Left colon (tissue), 2 donors: ENCODE data around the gene SNX15. TPM values are rescaled to one million over a fixed set of nuclear protein-coding genes. Genes with fewer than 3 reads are reported as not detected.

Source experiments
- ATAC-seq: fragments of 200-7000 bp; cut with Tn5 transposase; one replicate; pipeline ENCODE4 v1.9.1; 2020; ENCODE audit warnings: mild to moderate bottlenecking, moderate library complexity
- DNase-seq, 2 donors: peaks; one replicate each; pipeline ENCODE4 v3.0.0-alpha.2; 2020
- intact Hi-C, 2 donors: fragments of 100-400 bp; cut with DNase I in 1 of 2; cut with micrococcal nuclease in 1 of 2; formaldehyde crosslinking; loops; one replicate each; pipeline versions ENCODE4 v1.11.2 to v1.14.0; 2022; cut with DNase I, micrococcal nuclease
- total RNA-seq, 2 donors: library from RNA; stranded (reverse); fragmentation: NEBNext Ultra II Directional; extraction: Animal tissue kit (Norgen Biotek cat#: 25700); gene quantifications; one replicate each; pipeline ENCODE4 v1.2.1, GENCODE V29; 2021
- donor health status: DM: no; HTN: no; CAD: no.
- donor health status: DM: yes; HTN: yes; CAD: no.

SNX15 gene
- total RNA-seq, 2 donors from 2014 or later: 38.9 to 41.4 TPM

DNA sequence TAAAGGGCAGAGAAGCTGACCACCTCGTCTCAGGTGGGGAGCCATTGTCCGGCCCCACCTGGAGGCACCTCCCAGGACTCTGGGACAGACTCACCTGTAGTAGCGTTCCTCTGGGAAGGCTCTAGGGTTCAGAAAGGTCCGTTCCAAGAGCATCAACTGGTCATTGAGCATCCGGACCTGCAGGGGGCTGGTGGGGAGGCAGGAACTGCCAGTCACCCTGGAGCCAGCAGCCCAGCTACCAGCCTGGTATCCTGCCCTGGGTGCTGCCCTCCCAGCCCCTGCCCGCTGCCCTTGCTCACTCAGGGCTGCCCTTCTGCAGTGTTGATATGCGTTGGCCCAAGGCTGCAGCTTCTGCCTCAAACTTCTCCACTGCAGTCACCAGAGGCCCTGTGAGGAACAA is 18.5 kb downstream of the SNX15 start:
- DNase-seq (no peak), ATAC-seq (no peak)
- intact Hi-C loops: no loop called here

DNA sequence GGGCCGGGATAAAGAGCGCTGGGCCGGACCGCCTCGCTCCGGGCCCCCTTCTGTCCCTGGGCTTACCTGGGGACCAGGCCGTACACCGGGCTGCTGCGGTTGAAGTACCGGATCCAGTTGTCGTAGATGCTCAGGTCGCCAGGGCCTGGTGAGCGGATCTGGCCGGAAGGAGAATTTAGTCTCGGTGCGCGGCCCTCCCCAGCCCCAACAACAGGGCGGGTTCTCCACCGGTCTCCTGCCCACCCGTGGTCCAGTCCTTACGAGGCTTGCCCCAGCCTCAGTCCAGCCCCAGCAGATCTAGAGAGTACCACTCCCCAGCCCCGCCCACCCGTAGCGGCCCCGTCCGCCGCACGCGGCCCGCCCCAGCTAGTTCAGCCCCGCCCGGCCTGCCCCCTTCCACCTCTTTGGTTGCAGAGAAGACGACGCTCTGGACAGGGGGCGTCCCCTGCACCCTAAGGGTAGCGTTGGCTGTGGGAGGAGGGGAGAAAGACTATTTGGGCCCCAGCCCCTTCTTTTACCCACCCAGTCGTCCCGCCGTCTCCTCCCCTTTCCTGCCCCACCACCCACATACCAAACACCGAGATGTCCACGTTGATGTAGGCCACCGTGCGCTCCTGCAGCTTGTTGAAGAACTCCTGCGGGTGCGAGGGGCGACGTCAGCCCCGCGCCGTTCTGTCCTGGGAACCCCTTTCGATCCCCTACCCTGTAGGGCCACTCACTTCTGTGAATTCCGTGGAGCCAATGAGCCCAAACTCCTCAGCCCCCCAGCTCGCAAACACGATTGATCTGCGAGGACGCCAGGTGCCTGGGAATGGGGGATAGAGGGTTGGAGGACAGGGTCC is 20.6 kb downstream of the SNX15 start:
- ATAC-seq: peak; percentile 19
- intact Hi-C loops: no loop called here
- peak in 1 of 2 donors; percentile 40 for DNase-seq

DNA sequence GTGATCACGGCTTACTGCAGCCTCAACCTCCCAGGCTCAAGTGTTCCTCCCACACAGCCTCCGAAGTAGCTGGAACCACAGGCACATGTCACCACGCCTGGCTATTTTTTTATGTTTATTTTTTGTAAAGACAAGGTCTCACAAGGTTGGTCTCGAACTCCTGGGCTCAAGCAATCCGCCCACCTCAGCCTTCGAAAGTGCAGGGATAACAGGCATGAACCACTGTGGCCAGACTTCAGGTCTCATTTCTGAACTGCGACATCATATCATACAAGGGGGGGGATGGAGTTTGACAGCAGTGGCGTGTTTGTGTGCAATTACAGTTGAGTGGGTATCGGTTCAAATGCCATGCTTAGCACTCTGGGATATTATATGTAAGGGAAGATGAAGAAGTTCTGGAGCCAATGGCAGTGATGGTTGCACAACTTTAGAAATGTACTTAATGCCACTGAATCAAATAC is 24.2 kb downstream of the SNX15 start:
- intact Hi-C loops: no loop called here
- ATAC-seq (no peak), DNase-seq (no peak)

DNA sequence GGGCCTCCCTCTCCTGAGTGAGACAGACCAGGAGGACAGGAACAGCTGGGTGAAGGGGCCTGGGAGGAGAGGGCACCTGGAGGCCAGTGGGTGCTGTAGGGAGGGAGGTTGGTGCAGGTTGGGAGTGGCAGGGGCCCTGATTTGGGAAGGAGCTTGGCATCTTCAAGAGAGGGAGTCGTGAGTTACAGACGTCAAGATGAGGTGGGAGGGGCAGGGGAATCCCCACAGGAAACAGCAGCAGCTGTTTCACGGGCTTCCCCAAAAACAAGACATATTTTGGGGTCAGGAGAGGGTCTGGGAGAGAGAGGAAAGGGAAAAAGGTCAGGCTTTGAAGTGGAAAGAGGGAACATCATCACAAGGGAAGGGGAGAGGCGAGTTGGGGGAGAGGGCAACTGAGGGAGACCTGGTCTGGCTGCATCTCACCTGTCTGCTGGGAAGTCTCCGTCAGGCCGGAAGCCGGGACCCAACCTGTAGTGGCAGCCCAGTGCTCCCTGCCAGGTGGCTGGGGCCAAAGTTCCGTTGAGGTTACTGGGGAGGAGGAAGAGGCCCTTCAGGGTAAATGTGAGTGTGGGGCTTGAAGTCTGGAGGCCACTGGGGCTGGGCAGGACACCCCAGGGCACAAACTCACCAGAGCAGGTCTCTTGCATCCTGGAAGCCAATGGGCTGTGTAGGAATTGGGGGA is 26.7 kb downstream of the SNX15 start:
- no peak for DNase-seq
- peak; percentile 23 for ATAC-seq
- intact Hi-C loops: no loop called here

DNA sequence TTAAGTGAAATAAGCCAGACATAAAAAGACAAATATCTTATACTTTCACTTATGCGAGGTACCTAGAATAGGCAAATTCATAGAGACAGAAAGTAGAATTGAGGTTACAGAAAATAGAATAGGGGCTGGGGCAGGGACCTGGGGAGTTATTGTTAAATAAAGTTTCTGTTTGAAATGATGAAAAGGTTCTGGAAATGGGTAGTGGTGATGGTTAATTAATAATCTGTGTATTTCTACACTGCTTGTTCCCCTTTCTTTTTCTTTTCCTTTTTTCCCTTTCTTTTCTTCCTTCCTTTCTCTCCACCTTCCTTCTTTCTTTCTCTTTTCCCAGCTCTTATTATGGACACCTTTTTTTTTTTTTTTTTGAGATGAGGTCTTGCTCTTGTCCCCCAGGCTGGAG is 28.3 kb downstream of the SNX15 start:
- no peak for DNase-seq
- intact Hi-C loops: no loop called here
- ATAC-seq: no peak

DNA sequence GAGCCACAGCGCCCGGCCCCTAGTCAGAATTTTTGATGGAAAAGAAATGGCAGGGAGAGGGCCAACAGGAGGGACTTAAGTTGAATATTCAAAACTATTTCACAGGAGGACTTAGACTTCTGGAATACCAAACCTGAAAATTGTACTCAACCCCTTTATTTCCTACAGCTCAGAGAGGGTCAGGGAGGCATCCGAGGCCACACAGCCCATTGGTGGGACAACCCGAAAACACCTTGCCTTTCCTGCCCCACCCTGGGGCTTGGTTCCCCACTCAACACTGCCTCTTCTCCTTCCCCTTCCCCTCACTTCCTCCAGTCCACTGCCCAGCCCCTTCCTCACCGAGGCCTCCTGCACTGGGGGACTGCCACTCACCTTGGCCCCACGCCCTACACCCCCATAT is 29.8 kb downstream of the SNX15 start:
- DNase-seq (no peak), ATAC-seq (no peak)
- intact Hi-C loops: no loop called here

DNA sequence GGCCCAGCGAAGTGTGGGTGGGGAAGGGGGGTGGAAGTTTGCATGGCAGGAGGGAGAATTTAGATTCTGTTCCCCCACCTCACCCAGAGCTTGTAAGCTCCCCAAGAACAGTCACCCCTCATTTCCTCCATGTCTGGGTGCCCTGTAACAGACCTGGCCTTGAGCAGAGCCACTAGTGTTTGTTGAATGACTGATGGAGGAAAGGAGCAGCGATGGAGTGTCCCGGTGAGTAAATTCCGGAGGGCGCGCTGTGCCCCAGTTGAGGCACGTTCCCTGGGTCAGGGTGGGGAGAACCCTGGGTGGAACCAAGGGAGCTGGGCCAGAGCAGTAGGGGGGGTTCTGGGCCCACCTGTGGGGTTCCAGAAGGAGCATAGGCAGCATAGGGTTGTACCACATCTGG is 30.3 kb downstream of the SNX15 start:
- intact Hi-C loops: no loop called here
- no peak for ATAC-seq

DNA sequence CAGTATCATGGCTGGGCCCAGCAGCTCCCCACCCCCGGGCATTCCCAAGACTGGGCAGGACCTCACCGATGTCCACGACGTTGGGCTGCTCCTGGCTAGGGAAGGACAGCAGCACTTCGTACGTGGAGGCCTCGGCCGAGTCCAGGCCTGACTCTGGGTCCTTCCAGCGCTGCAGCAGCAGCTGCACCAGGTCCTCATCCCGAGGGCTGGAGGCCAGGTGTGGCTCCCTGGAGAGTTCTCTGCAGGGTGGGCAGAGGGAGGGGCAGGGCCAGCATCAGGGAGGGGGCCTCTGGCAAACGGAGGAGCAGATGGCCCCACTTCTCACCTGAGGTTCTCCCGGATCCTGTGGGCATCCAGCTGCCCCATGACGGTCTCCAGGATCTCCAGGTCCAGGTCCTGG is 30.8 kb downstream of the SNX15 start:
- ATAC-seq (no peak), DNase-seq (no peak)
- intact Hi-C loops: no loop called here

More for the DNA sequence above, 30.3 kb downstream of the SNX15 start:
- DNase-seq: no peak

DNA sequence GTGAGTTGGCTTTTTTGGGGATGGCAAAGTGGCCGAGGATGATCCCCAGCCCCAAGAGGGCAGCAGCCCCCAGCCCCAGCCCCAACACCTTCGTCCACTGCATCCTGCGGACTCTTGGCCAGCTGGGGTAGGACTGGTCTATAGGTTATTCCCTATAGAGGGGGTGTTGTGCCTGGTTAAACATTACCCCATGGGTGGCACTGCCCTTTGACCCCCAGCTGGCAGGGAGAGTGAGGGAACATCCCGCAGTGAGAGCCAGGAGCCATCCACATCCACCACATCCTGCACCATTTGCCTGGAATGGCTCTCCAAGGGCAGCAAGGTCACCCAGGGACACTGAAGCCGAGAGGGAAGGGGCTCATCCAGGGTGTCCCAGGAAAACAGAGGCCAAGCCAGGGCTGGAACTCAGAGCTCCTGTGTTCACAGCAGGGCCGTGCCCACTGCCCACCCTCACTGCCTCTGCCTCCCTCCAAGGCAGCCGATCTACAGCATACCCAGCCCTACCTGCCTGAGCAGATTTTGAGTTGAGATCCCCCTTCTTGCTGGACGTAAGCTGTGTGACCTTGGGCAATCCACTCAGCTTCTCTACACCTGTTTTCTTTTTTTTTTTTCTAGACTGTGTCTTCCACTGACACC is 31.3 kb downstream of the SNX15 start, which contains the start of gene NAALADL1:
Gene NAALADL1 (minus strand): TSS at position 135 of the 636 bp plus-strand sequence. CDS start 32 bp downstream, at position 103.
- intact Hi-C loops: no loop called here
- DNase-seq (peak in 1 of 2 donors; percentile 37), ATAC-seq (peak; percentile 79)

DNA sequence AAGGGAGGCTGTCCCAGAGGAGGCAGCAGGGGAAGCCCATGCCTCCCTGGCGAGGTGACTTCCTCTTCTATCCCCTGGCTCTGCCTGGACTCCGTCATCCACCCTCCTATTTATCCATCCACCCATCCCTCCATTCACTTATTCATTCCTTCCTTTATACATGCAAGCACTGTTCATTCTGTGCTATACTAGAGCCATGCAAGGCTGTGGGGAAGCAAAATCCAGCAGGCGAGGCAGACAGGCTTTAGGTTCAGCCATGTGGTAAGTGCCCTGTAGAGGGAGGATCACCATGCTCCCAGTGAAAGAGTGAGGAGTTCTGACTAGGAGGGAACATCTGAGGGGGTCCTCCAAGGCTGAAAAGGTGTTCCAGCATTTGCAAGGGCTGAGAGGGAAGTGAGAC is 32.3 kb downstream of the SNX15 start:
- intact Hi-C loops: no loop called here
- no peak for DNase-seq
- ATAC-seq: no peak

DNA sequence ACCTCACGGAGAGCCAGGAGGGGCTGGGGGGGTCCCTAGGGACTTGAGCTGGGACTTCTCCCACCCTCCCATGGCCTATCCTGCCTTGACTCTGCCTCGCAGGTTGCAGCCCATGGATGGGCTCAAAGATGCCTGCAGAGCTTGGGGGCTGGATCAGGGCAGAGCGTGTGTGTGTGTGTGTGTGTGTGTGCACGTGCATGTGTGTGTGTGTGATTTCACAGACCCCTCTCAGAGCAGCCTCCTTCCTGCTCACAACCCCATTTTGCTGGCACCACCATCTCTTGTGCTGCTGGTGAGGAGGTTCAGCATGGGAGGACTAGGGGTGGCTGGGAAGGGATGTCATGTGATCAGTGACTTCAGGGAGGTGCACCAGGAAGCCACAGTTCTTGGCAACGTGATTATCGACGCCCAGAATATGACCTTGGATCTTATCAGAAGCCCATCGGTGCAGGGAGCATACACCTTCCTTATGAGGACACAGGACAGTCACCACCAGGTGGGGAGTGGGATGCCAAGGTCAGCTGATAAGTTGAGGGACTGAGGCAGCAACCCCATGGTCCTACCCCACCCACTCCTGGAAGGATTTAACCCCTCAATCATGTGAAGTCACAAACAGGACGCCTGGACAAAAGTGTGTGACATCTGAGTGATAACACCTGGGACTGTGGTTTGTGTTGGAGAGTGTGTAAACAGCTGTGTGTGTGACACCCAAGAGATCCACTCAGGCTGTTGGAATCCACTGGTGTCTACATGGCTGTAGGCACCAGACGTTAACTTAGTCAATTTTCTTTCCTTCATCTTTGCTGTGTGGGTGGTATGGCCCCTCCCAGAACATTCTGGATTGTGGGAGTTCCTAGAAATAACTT is 33.0 kb downstream of the SNX15 start:
- intact Hi-C loops: no loop called here
- ATAC-seq (peak; percentile 86), DNase-seq (no peak)

DNA sequence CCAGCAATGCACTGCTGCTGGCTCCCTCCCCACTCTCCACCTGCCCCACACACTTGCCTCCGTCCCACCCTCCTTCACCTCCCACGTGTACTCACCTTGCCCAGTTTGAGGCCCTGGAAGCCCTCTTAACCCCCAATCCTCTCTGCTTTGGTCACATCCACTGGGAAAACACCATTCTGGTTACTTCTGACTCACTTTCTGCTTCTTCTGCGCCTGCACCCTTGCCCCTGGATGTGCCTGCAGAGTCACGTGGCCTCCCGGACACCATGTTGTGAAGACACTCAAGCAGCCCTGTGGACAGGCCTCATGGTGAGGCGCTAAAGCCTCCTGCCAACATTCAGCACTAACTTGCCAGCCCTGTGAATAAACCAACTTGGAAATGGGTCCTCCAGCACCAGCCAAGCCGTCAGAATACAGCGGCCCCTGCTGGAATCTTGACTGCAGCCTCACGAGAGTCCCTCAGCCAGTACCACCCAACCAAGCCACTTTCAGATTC is 33.7 kb downstream of the SNX15 start:
- ATAC-seq: no peak
- DNase-seq: no peak
- intact Hi-C loops: no loop called here

DNA sequence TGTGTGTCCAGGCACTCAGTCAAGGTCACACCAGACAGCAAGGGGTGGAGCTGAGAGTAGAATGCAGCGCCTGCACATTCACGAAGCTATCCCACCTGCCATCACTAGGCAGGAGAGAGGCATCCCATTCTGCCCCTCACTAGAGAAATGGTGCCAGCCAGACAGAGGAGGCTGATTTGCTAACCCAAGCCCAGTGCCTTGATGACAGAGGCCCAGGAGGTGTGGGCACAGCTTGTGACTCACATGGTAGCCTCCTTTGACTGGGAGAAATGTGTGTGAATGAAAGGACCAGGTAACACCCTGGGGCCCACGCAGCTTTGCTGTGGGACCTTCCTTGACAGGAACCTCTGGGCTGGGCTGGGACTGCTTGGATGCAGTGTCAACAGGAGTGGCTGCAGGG is 36.3 kb downstream of the SNX15 start:
- no peak for DNase-seq
- ATAC-seq: no peak
- intact Hi-C loops: no loop called here

DNA sequence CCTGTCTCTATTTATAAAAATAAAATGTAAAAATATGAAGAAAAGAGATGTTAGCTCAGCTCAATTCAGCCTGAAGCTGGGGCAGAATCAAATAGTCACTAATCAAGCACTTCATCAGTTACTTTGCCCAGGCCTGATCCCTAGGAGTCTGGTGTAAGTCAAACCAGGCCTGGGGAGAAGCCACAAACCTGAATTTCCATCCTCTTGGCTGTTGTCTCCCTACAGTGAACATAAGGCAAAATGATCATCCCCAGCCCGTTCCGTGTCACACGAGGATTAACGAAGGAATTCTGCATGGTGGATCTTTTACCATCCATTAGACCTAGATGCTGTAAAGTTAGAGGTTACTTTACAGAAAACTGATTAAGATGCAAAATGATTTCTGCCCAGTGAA is 37.6 kb downstream of the SNX15 start:
- DNase-seq (no peak), ATAC-seq (no peak)
- intact Hi-C loops: no loop called here

DNA sequence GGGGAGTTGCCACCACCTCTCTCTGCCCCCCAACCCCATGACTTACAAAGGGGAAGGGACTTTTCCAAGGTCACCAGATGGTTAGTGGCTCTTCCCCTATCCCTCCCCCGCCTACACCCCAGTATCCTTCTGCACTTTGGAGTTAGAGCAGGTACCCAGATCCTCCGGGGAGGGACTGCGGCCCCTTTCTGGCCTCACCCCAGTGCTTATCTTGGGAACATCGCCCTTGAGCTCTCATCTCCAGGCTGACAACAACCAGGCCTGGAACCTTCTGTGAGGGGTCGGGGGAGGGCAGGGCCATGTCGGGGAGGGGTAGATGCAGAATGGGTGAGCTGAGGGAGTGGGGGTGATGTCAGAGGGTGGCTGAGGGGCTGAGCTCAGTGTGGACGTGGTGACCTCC is 38.6 kb downstream of the SNX15 start:
- ATAC-seq (no peak), DNase-seq (no peak)
- intact Hi-C loops: no loop called here

DNA sequence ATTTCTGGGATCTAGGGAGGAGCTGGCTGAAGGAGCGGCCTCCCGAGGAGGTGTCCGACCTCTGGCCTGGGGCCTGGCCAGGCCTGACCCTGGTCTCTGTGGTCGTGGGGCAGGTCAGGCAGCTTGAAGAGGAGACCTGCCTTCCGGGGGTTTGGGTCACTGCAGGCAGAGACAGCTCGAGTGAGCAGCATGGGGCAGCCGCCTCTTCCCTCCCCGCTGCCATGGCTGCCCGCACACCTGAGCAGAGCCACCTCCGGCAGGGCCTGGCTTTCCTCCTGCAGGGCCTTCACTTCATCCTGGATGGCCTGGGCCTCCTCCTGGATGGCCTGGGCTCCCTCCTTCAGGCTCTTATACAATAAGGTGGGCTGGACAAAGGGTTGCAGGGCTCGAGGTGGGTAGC is 39.1 kb downstream of the SNX15 start:
- intact Hi-C loops: no loop called here
- DNase-seq: no peak
- ATAC-seq: no peak

DNA sequence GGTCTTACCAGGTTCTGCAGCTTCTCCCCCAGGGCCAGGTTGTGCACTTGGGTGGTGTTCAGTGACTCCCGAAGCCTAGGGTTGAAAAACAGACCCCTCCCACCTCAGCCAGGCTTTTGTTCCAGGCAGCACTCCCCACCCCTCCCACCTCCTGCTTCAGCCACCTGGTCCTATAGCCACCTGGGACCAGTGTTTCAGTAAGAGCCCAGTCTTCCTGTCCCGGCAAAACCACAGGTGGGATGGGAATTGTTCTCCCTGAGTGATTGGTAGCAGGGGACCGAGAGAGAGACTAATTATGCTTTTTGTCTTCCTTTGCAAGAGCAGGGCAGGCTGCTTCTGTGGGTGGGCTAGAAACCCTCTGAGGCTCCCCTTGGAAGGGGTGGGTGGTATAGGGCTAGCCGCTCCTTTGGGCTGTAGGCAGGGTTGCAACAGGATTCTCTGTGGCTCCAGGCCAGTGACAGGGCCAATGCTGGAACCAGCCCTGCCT is 39.6 kb downstream of the SNX15 start:
- intact Hi-C loops: no loop called here
- DNase-seq: no peak
- no peak for ATAC-seq

DNA sequence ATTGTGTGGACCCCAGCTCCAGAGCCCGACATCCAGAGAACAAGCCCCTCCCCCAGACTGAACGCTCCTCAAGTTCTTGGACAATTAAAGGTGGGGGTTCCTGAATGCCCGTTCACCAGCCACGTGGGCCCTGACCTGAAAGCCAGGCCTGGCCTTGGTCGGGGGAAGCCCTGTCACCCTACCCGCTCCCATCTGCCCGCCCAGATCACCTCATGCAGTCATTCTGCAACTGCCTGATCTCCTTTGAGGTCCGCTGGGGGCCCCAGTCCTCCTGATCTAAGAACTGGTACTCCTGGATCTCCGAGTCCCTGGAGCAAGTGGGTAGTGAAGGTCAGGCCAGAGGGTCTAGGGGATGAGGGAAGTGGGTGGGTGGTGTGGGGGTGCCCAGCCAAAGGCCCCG is 40.2 kb downstream of the SNX15 start:
- ATAC-seq (no peak), DNase-seq (no peak)
- intact Hi-C loops: no loop called here

DNA sequence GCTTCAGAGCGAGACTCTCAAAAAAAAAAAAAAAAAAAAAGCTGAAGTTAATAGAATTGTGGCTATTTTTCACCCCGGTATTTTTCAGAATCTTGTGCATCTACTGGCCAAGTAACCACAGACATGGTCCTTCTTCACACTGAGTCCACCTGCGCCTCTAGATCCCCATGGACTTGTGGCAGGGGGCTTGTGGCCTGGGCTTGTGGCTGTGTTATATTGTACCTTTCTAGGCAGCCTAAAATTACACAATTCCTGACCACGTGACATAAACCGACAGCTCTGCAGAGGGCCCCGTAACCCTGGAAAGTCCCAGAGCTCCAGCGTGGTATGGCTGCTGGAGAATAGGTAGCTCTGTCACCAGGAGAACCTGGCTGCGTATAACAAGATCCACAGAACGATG is 42.0 kb downstream of the SNX15 start:
- no peak for ATAC-seq
- intact Hi-C loops: no loop called here
- no peak for DNase-seq
